ENCODE results near the gene GDPD4. TPM values are rescaled to one million over a fixed set of nuclear protein-coding genes. Genes with fewer than 3 reads are reported as not detected.

GDPD4 gene
- total and polyA plus RNA-seq, 10 of the 15 experiments (the other 5 are each of a cell fraction or from before 2014, with no cell fraction given) = 0.23 TPM; not detected in 9

GRCh38 chr11:77266766-77267165, 34.7 kb downstream of the GDPD4 start (continued):
- TF ChIP-seq DPF2 (IDR thresholded peaks at IDR 0.05) = no peak
- TF ChIP-seq LARP7 (IDR thresholded peaks at IDR 0.05) = no peak
- TF ChIP-seq NFXL1 (IDR thresholded peaks at IDR 0.05; ENCODE audit: borderline replicate concordance) = no peak
- TF ChIP-seq BRCA1 (IDR thresholded peaks at IDR 0.05; ENCODE audit: low read depth, low read length) = no peak
- no peak for TF ChIP-seq RAD21 (IDR thresholded peaks at IDR 0.05; ENCODE audit: insufficient read depth, low read depth, low read length)
- no peak for TF ChIP-seq MTA3 (IDR thresholded peaks at IDR 0.05; ENCODE audit: borderline replicate concordance, low read length)
- TF ChIP-seq GATAD2B (conservative IDR thresholded peaks at IDR 0.05; ENCODE audit: low read depth) = no peak
- no peak for TF ChIP-seq STAT3 (IDR thresholded peaks at IDR 0.05; ENCODE audit: low read depth, low read length)
- TF ChIP-seq ZNF207 (IDR thresholded peaks at IDR 0.05; ENCODE audit: borderline replicate concordance) = no peak
- no peak for TF ChIP-seq IRF4 (IDR thresholded peaks at IDR 0.05; ENCODE audit: low read depth, low read length)
- TF ChIP-seq IKZF2 (IDR thresholded peaks at IDR 0.05) = no peak
- no peak for TF ChIP-seq JUND (IDR thresholded peaks at IDR 0.05; ENCODE audit: low read depth, low read length)
- TF ChIP-seq NKRF (conservative IDR thresholded peaks at IDR 0.05) = no peak

- DNase-seq (ENCODE audit: low read depth, low spot score) (no peak), ATAC-seq (no peak), FAIRE-seq (no peak)
- Histone ChIP-seq H3K9me3 (replicated peaks; ENCODE audit: control insufficient read depth, insufficient read depth, low read length) (peaks cover 1% of the 10 kb centered on the region; the same call in 2 of the 3 replicates), H4K20me1 (ENCODE audit: control insufficient read depth, insufficient read depth) (no peaks in the 10 kb centered on the region), H3K27me3 (replicated peaks in 1 of 2; ENCODE audit: control insufficient read depth in 2 of 2, insufficient read depth in 2 of 2, low read length in 1 of 2) (peaks cover 0 to 2% of the 10 kb centered on the region in 2 experiments; a peak in 1 of 4 replicates), H3K79me2 (ENCODE audit: control insufficient read depth, insufficient read depth, low read length) (no peaks in the 10 kb centered on the region), H3K9ac (ENCODE audit: control insufficient read depth, insufficient read depth, low read length) (no peak overlapping the region), H3K36me3 (ENCODE audit: control insufficient read depth in 2 of 2, insufficient read depth in 2 of 2, low read length in 1 of 2) (no peaks in the 10 kb centered on the region), H3K4me3 (no peak overlapping the region), H3K27ac (ENCODE audit: control insufficient read depth, insufficient read depth) (no peak overlapping the region), H3K4me1 (ENCODE audit: control insufficient read depth, insufficient read depth, low read length) (no peaks in the 10 kb centered on the region), H3K4me2 (ENCODE audit: control insufficient read depth, insufficient read depth) (no peak overlapping the region), H2AFZ (ENCODE audit: control insufficient read depth, low read depth, low read length) (no peak overlapping the region)
- RAD21 ChIA-PET (ENCODE audit: unreplicated experiment) = no interaction called here
- intact Hi-C loops (cut with micrococcal nuclease; ENCODE audit: unreplicated experiment) (no loop called here), in situ Hi-C loops (cut with MboI) (no loop called here)
- POLR2A ChIA-PET = interaction anchor here (0.6 kb wide), 1 partner anchor 45 kb away, joined by 5 read pairs; no protein-coding TSS in a partner anchor
- no TSS peak for BruUV-seq (replicated peaks)
- CTCF ChIA-PET = interaction anchor here (0.5 to 0.8 kb wide), 3 partner anchors 13 to 235 kb away, joined by 3 to 5 read pairs (median 3); no protein-coding TSS in a partner anchor
- SMC1A ChIA-PET (ENCODE audit: uncharacterized antibody, unreplicated experiment) = interaction anchor here (1.9 kb wide), 1 partner anchor 8 kb away, joined by 6 read pairs; no protein-coding TSS in a partner anchor
- TF ChIP-seq MEF2A (IDR thresholded peaks at IDR 0.05; ENCODE audit: insufficient read depth, low read depth, low read length) (no peak), HSF1 (IDR thresholded peaks at IDR 0.05; ENCODE audit: low read depth, low read length) (no peak), DPF2 (IDR thresholded peaks at IDR 0.05) (no peak), BRCA1 (IDR thresholded peaks at IDR 0.05; ENCODE audit: low read depth, low read length) (no peak), HDAC6 (IDR thresholded peaks at IDR 0.05; ENCODE audit: unreplicated experiment) (no peak), MTA2 (IDR thresholded peaks at IDR 0.05; ENCODE audit: low read depth) (no peak), POU2F2 (IDR thresholded peaks at IDR 0.05; ENCODE audit: borderline replicate concordance, low read depth, low read length) (no peak), RB1 (IDR thresholded peaks at IDR 0.05; ENCODE audit: borderline replicate concordance) (no peak), ATF3 (IDR thresholded peaks at IDR 0.05; ENCODE audit: borderline replicate concordance, extremely low read depth, low read depth, low read length) (no peak), NRF1 (conservative IDR thresholded peaks at IDR 0.05; ENCODE audit: low read depth, low read length) (no peak), MYB (IDR thresholded peaks at IDR 0.05; ENCODE audit: borderline replicate concordance, low read depth, low read length) (no peak), NR2F1 (conservative IDR thresholded peaks at IDR 0.05) (no peak)
Measured at GRCh38 chr11:77262803-77263202, 38.7 kb downstream of the GDPD4 start.

Data from GM12878 (cell line).